DOHH2 (cell line): ENCODE data around the gene ECM1.

Experiments used
- CTCF ChIP-seq: fragments of 200-600 bp; sonication (generic); IDR thresholded peaks from one replicate; pipeline ENCODE4 v1.5.1; 2014; ENCODE audit warnings: antibody characterized with exemption, mild to moderate bottlenecking, low read depth, low read length; ENCODE audit not compliant: poor library complexity, severe bottlenecking
- EZH2phosphoT487 ChIP-seq: fragments of 200-600 bp; sonication (generic); IDR thresholded peaks from 2 replicates; pipeline ENCODE4 v1.6.1; 2017; ENCODE audit warnings: borderline replicate concordance, mild to moderate bottlenecking, antibody characterized with exemption, low read length, moderate library complexity, mixed read lengths

GRCh38 chr1:150551784-150552127 is 43.8 kb downstream of the ECM1 start:
- TF ChIP-seq CTCF (no peak), EZH2phosphoT487 (no peak)
